H1 (cell line): ENCODE data around the gene GSAP. TPM values are rescaled to one million over a fixed set of nuclear protein-coding genes. Genes with fewer than 3 reads are reported as not detected.
A peak's percentile ranks its signal among the peaks of the same experiment; 100 is the strongest.

ENCODE experiments used
- CTCF ChIA-PET: fragments of 300-600 bp; sonication (Branson Sonifier 250); formaldehyde crosslinking; loops from one replicate; lab custom pipeline; 2021; ENCODE audit not compliant: partially characterized antibody; lab: Charles Lee
- POLR2A ChIA-PET: fragments of 300-600 bp; sonication (Branson Sonifier 250); formaldehyde crosslinking; loops from one replicate; lab custom pipeline; 2021; ENCODE audit warnings: inconsistent platforms; ENCODE audit not compliant: partially characterized antibody; lab: Charles Lee
- DNase-seq, 2 experiments: peaks; one replicate each; pipeline versions ENCODE4 v3.0.0 to v3.0.0-alpha.2; 2010 to 2022; ENCODE audit warnings: low spot score in 2 of 2, low read depth in 1 of 2, mixed read lengths in 1 of 2
- FAIRE-seq: peaks from 2 replicates; lab custom pipeline; 2011; peaks lifted over from hg19 to GRCh38; lab: Jason Lieb, UNC
- H2AFZ ChIP-seq: 2 replicates; pipeline ENCODE4 v1.8.1; 2012; ENCODE audit warnings: low read length, inconsistent platforms
- H2AK5ac ChIP-seq: 2 replicates; pipeline ENCODE4 v1.6.1; 2013; ENCODE audit warnings: low read depth, low read length
- H2BK120ac ChIP-seq: replicated peaks from 2 replicates; pipeline ENCODE3; 2013; ENCODE audit warnings: low read depth, low read length, inconsistent platforms
- H2BK12ac ChIP-seq: 2 replicates; pipeline ENCODE4 v1.6.1; 2013; ENCODE audit warnings: low read depth, low read length
- H2BK15ac ChIP-seq: 2 replicates; pipeline ENCODE4 v1.6.1; 2013; ENCODE audit warnings: low read length
- H2BK20ac ChIP-seq: 2 replicates; pipeline ENCODE4 v1.6.1; 2013; ENCODE audit warnings: low read length
- H2BK5ac ChIP-seq: 2 replicates; pipeline ENCODE4 v1.6.1; 2013; ENCODE audit warnings: low read depth, low read length
- H3K14ac ChIP-seq: 2 replicates; pipeline ENCODE4 v1.6.1; 2013; ENCODE audit warnings: inconsistent platforms; ENCODE audit not compliant: insufficient read length
- H3K18ac ChIP-seq: 2 replicates; pipeline ENCODE4 v1.6.1; 2013; ENCODE audit warnings: low read length; ENCODE audit errors: extremely low read depth
- H3K23ac ChIP-seq: 2 replicates; pipeline ENCODE4 v1.6.1; 2013; ENCODE audit warnings: inconsistent platforms; ENCODE audit not compliant: insufficient read length
- H3K23me2 ChIP-seq: 2 replicates; pipeline ENCODE4 v1.6.1; 2013; ENCODE audit warnings: low read depth, low read length
- H3K27ac ChIP-seq: 2 replicates; pipeline ENCODE4 v1.6.1; 2011; ENCODE audit warnings: low read depth, low read length, inconsistent platforms
- H3K27me3 ChIP-seq, 4 experiments: replicated peaks in 1 of 4; 1 replicate in 1 of 4; 2 replicates in 3 of 4; pipeline versions ENCODE4 v1.6.1 to v1.8.1; 2011 to 2013; ENCODE audit warnings: low read length in 3 of 4, mild to moderate bottlenecking in 3 of 4, inconsistent platforms in 2 of 4, mixed read lengths in 2 of 4, moderate library complexity in 1 of 4; ENCODE audit not compliant: control insufficient read depth in 3 of 4, insufficient read depth in 3 of 4; ENCODE audit errors: extremely low read depth in 1 of 4
- H3K36me3 ChIP-seq, 4 experiments: 2 replicates each; pipeline versions ENCODE4 v1.6.1 to v1.8.1; 2011 to 2013; ENCODE audit warnings: mild to moderate bottlenecking in 4 of 4, low read length in 3 of 4, moderate library complexity in 2 of 4, control low read depth in 1 of 4, inconsistent platforms in 1 of 4; ENCODE audit not compliant: insufficient read depth in 4 of 4, control insufficient read depth in 2 of 4
- H3K4ac ChIP-seq: replicated peaks from 2 replicates; pipeline ENCODE3; 2013; ENCODE audit warnings: low read length, low read depth, mixed read lengths, inconsistent platforms; ENCODE audit not compliant: insufficient read length
- H3K4me1 ChIP-seq, 4 experiments: replicated peaks in 1 of 4; 1 replicate in 1 of 4; 2 replicates in 3 of 4; pipeline versions ENCODE4 v1.6.1 to v1.8.1; 2011 to 2013; ENCODE audit warnings: low read length in 3 of 4, inconsistent platforms in 2 of 4, mixed read lengths in 1 of 4; ENCODE audit not compliant: insufficient read depth in 4 of 4, control insufficient read depth in 3 of 4
- H3K4me2 ChIP-seq, 2 experiments: 2 replicates each; pipeline versions ENCODE4 v1.6.1 to v1.8.1; 2011 to 2013; ENCODE audit warnings: low read depth in 2 of 2, low read length in 2 of 2, control low read depth in 1 of 2, inconsistent platforms in 1 of 2, mild to moderate bottlenecking in 1 of 2; ENCODE audit not compliant: insufficient read depth in 1 of 2
- H3K4me3 ChIP-seq, 4 experiments: fragments of 200-600, 300-600 bp in 1 of 4; sonication (generic), shearing (Covaris generic), sonication (Bioruptor Twin) in 1 of 4; 2 replicates each; pipeline versions ENCODE4 v1.5.1 to v1.8.1; 2011 to 2016; ENCODE audit warnings: low read length in 4 of 4, low read depth in 3 of 4, control low read depth in 2 of 4, inconsistent platforms in 2 of 4, mild to moderate bottlenecking in 2 of 4, mixed read lengths in 1 of 4, moderate library complexity in 1 of 4; ENCODE audit not compliant: insufficient read depth in 2 of 4; ENCODE audit errors: extremely low read depth in 1 of 4
- H3K56ac ChIP-seq: replicated peaks from 2 replicates; pipeline ENCODE3; 2013; ENCODE audit warnings: low read depth, mild to moderate bottlenecking, mixed read lengths, low read length, inconsistent platforms; ENCODE audit not compliant: insufficient read length
- H3K79me1 ChIP-seq: 2 replicates; pipeline ENCODE4 v1.6.1; 2013; ENCODE audit warnings: low read depth, low read length, control low read depth
- H3K79me2 ChIP-seq, 2 experiments: 2 replicates each; pipeline versions ENCODE4 v1.6.1 to v1.8.1; 2012 to 2013; ENCODE audit warnings: low read length in 2 of 2, mild to moderate bottlenecking in 2 of 2, inconsistent platforms in 1 of 2; ENCODE audit not compliant: insufficient read depth in 2 of 2, control insufficient read depth in 1 of 2
- H3K9ac ChIP-seq, 4 experiments: replicated peaks in 1 of 4; 1 replicate in 1 of 4; 2 replicates in 3 of 4; pipeline versions ENCODE4 v1.6.1 to v1.8.1; 2011 to 2013; ENCODE audit warnings: low read depth in 3 of 4, low read length in 3 of 4, control low read depth in 2 of 4, mild to moderate bottlenecking in 2 of 4, moderate library complexity in 2 of 4, inconsistent platforms in 1 of 4; ENCODE audit errors: extremely low read depth in 1 of 4
- H3K9me3 ChIP-seq, 2 experiments: 2 replicates each; pipeline versions ENCODE4 v1.6.1 to v1.8.1; 2012 to 2013; ENCODE audit warnings: mild to moderate bottlenecking in 2 of 2, moderate library complexity in 2 of 2, control low read depth in 1 of 2, inconsistent platforms in 1 of 2, low read depth in 1 of 2, low read length in 1 of 2, mixed read lengths in 1 of 2; ENCODE audit not compliant: insufficient read depth in 2 of 2
- H4K20me1 ChIP-seq, 2 experiments: replicated peaks in 1 of 2; 2 replicates each; pipeline versions ENCODE3 to v1.8.1; 2011 to 2013; ENCODE audit warnings: inconsistent platforms in 2 of 2, low read length in 2 of 2, mild to moderate bottlenecking in 1 of 2; ENCODE audit not compliant: insufficient read depth in 2 of 2, control insufficient read depth in 1 of 2
- H4K5ac ChIP-seq: 2 replicates; pipeline ENCODE4 v1.6.1; 2013; ENCODE audit warnings: low read length, low read depth, mixed read lengths, inconsistent platforms; ENCODE audit not compliant: insufficient read length
- H4K8ac ChIP-seq: 2 replicates; pipeline ENCODE4 v1.8.0; 2013; ENCODE audit warnings: mild to moderate bottlenecking, moderate library complexity, low read length, inconsistent platforms; ENCODE audit not compliant: insufficient read depth; ENCODE audit errors: extremely low read depth
- H4K91ac ChIP-seq: replicated peaks from 2 replicates; pipeline ENCODE3; 2013; ENCODE audit warnings: low read length, mixed read lengths, inconsistent platforms; ENCODE audit not compliant: insufficient read length
- ATF2 ChIP-seq: IDR thresholded peaks from 2 replicates; pipeline ENCODE4 v1.6.1; 2012; ENCODE audit warnings: low read length, inconsistent platforms
- BRCA1 ChIP-seq: IDR thresholded peaks from 2 replicates; pipeline ENCODE4 v1.6.1; 2012; ENCODE audit warnings: low read depth, low read length, improper control_type of control experiment
- CHD1 ChIP-seq: IDR thresholded peaks from 2 replicates; pipeline ENCODE4 v1.6.1; 2012; ENCODE audit warnings: low read depth, low read length, improper control_type of control experiment
- KDM5A ChIP-seq: fragments of 200-600 bp; IDR thresholded peaks from 2 replicates; pipeline ENCODE4 v1.7.1; 2012; ENCODE audit warnings: mild to moderate bottlenecking, low read length, inconsistent platforms, mixed read lengths
- POLR2AphosphoS5 ChIP-seq: IDR thresholded peaks from 2 replicates; pipeline ENCODE4 v1.6.1; 2011; ENCODE audit warnings: low read depth, low read length
- SP1 ChIP-seq: IDR thresholded peaks from 2 replicates; pipeline ENCODE4 v1.6.1; 2011; ENCODE audit warnings: low read depth, low read length
- WGBS, 2 experiments: shearing (Covaris generic) in 1 of 2; methylation state at CpG; one replicate each; pipeline versions ENCODE4 v1.1.6 to v1.1.7; 2013 to 2015; ENCODE audit warnings: low lambda C conversion rate in 2 of 2, mixed read lengths in 2 of 2, inconsistent platforms in 1 of 2, low coverage in 1 of 2, missing lambda C conversion rate in 1 of 2; ENCODE audit not compliant: insufficient replicate concordance in 2 of 2, insufficient coverage in 1 of 2, insufficient read length in 1 of 2; ENCODE audit errors: extremely low coverage in 1 of 2, missing lambda C conversion rate in 1 of 2; 5-methylcytosine and 5-hydroxymethylcytosine counted together
- polyA plus RNA-seq, 7 experiments: library from polyadenylated mRNA; depleted of rRNA in 3 of 7; stranded (reverse) in 5 of 7; unstranded in 2 of 7; fragments of >200 nt in 5 of 7; fragments of 200-250 nt in 2 of 7; gene quantifications; 1 replicate in 5 of 7; 2 replicates in 1 of 7; 4 replicates in 1 of 7; pipeline versions ENCODE4 v1.2.1 to v1.2.3, GENCODE V29; 2011 to 2013; ENCODE audit warnings: missing spikeins in 2 of 7, mixed read lengths in 2 of 7
- total RNA-seq: library from RNA; stranded (reverse); fragmentation: NEBNext Ultra II Directional; extraction: Animal tissue kit (Norgen Biotek cat#: 25700); gene quantifications from 2 replicates; pipeline ENCODE4 v1.2.1, GENCODE V29; 2021

The GSAP gene
- total and polyA plus RNA-seq, 2 of the 8 experiments (the other 6 are each of a cell fraction or from before 2014, with no cell fraction given), result 0.93 to 2.1 TPM

DNA sequence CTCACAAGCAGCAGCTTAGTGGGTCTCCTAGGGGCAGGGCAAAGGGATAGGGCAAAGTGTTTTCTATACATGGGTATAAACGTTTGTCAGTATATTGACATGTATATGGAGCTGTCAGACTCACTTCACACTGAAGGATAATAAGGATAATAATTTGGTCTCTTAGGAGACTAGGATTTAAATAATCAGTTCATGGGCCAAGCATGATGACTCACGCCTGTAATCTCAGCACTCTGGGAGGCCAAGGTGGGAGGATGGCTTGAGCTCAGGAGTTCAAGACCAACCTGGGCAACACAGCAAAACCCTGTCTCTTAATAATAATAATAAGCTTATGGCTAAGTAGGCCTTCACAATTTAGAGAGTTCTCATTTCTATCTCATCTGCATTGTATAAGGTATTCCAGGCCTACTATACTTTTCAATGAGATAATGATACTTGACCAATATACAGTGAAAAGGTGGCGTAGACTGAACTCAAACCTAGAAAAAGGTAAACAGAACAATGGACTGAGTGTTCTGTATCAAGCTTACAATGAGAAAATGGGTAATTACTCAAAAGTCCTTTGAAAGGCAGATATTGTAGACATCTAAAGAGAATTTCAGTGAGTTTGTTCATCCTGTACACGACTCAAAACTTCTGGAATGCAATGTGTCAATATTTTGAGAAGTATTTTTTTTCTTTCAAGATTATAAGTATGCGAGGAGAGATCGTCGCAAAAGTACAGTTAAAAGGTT is 7.0 kb downstream of the GSAP start:
- Histone ChIP-seq H3K56ac (no peak overlapping the region), H3K23ac (no peak overlapping the region), H3K4ac (no peak overlapping the region), H3K18ac (no peak overlapping the region), H2BK120ac (no peak overlapping the region), H4K5ac (no peak overlapping the region), H4K8ac (no peak overlapping the region), H3K23me2 (no peaks in the 10 kb centered on the region), H3K9ac (no peak overlapping the region), H4K20me1 (no peaks in the 10 kb centered on the region), H3K4me1 (peaks cover 2 to 14% (median 6%) of the 10 kb centered on the region in 4 experiments; a peak in 6 of 7 replicates), H3K27ac (no peak overlapping the region), H3K27me3 (no peaks in the 10 kb centered on the region), H2BK5ac (no peak overlapping the region), H2AFZ (no peak overlapping the region), H3K4me2 (no peak overlapping the region), H2AK5ac (no peak overlapping the region), H3K9me3 (no peaks in the 10 kb centered on the region), H2BK12ac (no peak overlapping the region), H3K4me3 (no peak overlapping the region), H2BK15ac (no peak overlapping the region), H4K91ac (peak overlapping the region; percentile 17), H3K79me1 (no peaks in the 10 kb centered on the region), H3K79me2 (no peaks in the 10 kb centered on the region), H3K36me3 (no peaks in the 10 kb centered on the region; a peak in 1 of 8 replicates), H2BK20ac (no peak overlapping the region), H3K14ac (no peak overlapping the region)
- FAIRE-seq (no peak), DNase-seq (no peak)
- ChIA-PET POLR2A (no interaction called here), CTCF (interaction anchor here (1.2 kb wide), 1 partner anchor 62 kb away, joined by 3 read pairs; no protein-coding TSS in a partner anchor)
- 91% methylated on average over 7 of the region's 7 CpGs; no CpG with 5 or more reads in 1 of the 2 experiments for WGBS, 2 experiments
- TF ChIP-seq ATF2 (no peak), CHD1 (no peak), POLR2AphosphoS5 (no peak), SP1 (no peak), BRCA1 (no peak), KDM5A (no peak)
